Endodermal cell (in vitro differentiated cells): ENCODE results near the gene KLF6. TPM values are rescaled to one million over a fixed set of nuclear protein-coding genes. Genes with fewer than 3 reads are reported as not detected.
A peak's percentile ranks its signal among the peaks of the same experiment; 100 is the strongest.

Experiments
- DNase-seq: peaks from one replicate; pipeline ENCODE4 v3.0.0-alpha.2; 2017
- H3K27ac ChIP-seq: 2 replicates; pipeline ENCODE4 v1.5.1; 2013; ENCODE audit warnings: mild to moderate bottlenecking, low read depth, low read length, moderate library complexity
- H3K27me3 ChIP-seq: 2 replicates; pipeline ENCODE4 v1.6.1; 2013; ENCODE audit warnings: mild to moderate bottlenecking, low read length, moderate library complexity; ENCODE audit not compliant: insufficient read depth, control insufficient read depth, poor library complexity, severe bottlenecking
- H3K36me3 ChIP-seq: 2 replicates; pipeline ENCODE4 v1.7.0; 2013; ENCODE audit warnings: mild to moderate bottlenecking, low read length, moderate library complexity; ENCODE audit not compliant: control insufficient read depth, insufficient read depth
- H3K4me1 ChIP-seq: one replicate; pipeline ENCODE4 v1.7.0; 2013; ENCODE audit warnings: low read length; ENCODE audit not compliant: control insufficient read depth, insufficient read depth
- H3K4me3 ChIP-seq: 2 replicates; pipeline ENCODE4 v1.5.1; 2013; ENCODE audit warnings: mild to moderate bottlenecking, low read length, moderate library complexity
- H3K9ac ChIP-seq: 2 replicates; pipeline ENCODE4 v1.6.1; 2013; ENCODE audit warnings: mild to moderate bottlenecking, low read length, moderate library complexity; ENCODE audit not compliant: poor library complexity, severe bottlenecking; ENCODE audit errors: extremely low read depth
- H3K9me3 ChIP-seq: 2 replicates; pipeline ENCODE4 v1.6.1; 2013; ENCODE audit warnings: mild to moderate bottlenecking, low read length, moderate library complexity; ENCODE audit not compliant: control insufficient read depth
- H3K27ac Mint-ChIP-seq: 2 replicates; pipeline ENCODE4 v1.8.0; 2020; ENCODE audit warnings: mixed read lengths
- H3K27me3 Mint-ChIP-seq: 2 replicates; pipeline ENCODE4 v1.8.0; 2021; ENCODE audit warnings: mild to moderate bottlenecking, mixed read lengths; ENCODE audit not compliant: insufficient read depth
- H3K36me3 Mint-ChIP-seq: 2 replicates; pipeline ENCODE4 v1.8.0; 2020; ENCODE audit warnings: low read depth, mixed read lengths
- H3K4me1 Mint-ChIP-seq: 2 replicates; pipeline ENCODE4 v1.8.0; 2020; ENCODE audit warnings: mixed read lengths
- H3K4me3 Mint-ChIP-seq: 2 replicates; pipeline ENCODE4 v1.8.0; 2020; ENCODE audit warnings: mild to moderate bottlenecking, moderate library complexity, mixed read lengths
- H3K9me3 Mint-ChIP-seq: 2 replicates; pipeline ENCODE4 v1.8.0; 2020; ENCODE audit warnings: mild to moderate bottlenecking, mixed read lengths
- CTCF ChIP-seq: fragments of 200-600 bp; sonication (generic); conservative IDR thresholded peaks from 2 replicates; pipeline ENCODE4 v1.5.0; 2021; ENCODE audit warnings: antibody characterized with exemption, mild to moderate bottlenecking
- WGBS, 2 experiments: methylation state at CpG; one replicate each; pipeline versions ENCODE4 v1.1.5 to v1.1.7; 2013; ENCODE audit warnings: missing lambda C conversion rate in 2 of 2, mixed read lengths in 1 of 2; ENCODE audit not compliant: insufficient coverage in 1 of 2, insufficient read length in 1 of 2; 5-methylcytosine and 5-hydroxymethylcytosine counted together
- total RNA-seq, 2 donors: library from RNA; stranded (reverse); fragmentation: NEBNext Ultra II Directional in 1 of 2; extraction: Animal tissue kit (Norgen Biotek cat#: 25700) in 1 of 2; gene quantifications; 2 replicates in 1 of 2; 3 replicates in 1 of 2; pipeline ENCODE4 v1.2.1, GENCODE V29; 2021

KLF6 gene
- total RNA-seq, 2 donors from 2014 or later, result 59.0 to 71.2 TPM

DNA sequence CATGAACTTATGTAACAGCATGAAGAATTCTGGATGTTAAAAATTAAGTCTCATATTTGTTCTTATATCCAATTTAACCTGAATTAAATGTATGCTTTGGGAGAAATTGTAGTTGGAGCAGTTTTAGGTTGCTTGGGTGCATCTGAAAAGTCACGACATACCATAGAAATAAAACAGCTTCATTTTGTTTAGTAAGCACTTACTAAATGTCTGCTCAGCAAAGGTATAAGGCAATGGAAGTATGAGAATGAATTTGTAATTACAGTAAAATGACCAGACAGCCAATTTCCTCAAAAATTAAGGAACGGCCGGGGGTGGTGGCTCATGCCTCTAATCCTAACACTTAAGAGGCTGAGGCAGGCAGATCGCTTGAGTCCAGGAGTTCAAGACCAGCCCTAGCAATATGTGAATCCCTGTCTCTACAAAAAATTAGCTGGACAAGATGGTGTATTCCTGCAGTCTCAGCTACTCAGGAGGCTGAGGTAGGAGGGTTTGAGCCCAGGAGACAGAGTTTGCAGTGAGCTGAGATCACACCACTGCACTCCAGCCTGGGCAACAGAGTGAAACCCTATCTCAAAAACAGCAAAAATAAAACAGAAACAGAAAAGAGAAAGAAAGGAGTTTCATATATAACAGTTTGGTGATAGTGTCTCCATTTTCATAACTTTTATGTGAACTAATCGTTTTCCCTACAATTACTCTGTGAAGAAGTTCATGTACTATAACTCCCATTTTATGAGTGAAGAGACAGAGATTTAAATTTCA is 47.2 kb upstream of the KLF6 start:
- no peaks in the 10 kb centered on the region for H3K36me3 ChIP-seq
- Mint-ChIP-seq H3K36me3 (no peaks in the 10 kb centered on the region), H3K27me3 (no peaks in the 10 kb centered on the region), H3K27ac (no peak overlapping the region), H3K9me3 (no peaks in the 10 kb centered on the region), H3K4me3 (no peak overlapping the region), H3K4me1 (peaks cover 74% of the 10 kb centered on the region)
- 92 to 95% methylated on average over 3 to 5 of the region's 5 CpGs for WGBS, 2 experiments
- DNase-seq, result no peak
- H3K27ac ChIP-seq, result no peak overlapping the region
- no peak overlapping the region for H3K9ac ChIP-seq
- H3K9me3 ChIP-seq, result no peaks in the 10 kb centered on the region
- no peaks in the 10 kb centered on the region for H3K27me3 ChIP-seq
- H3K4me1 ChIP-seq, result peaks cover 39% of the 10 kb centered on the region
- no peak overlapping the region for H3K4me3 ChIP-seq
- no peak for TF ChIP-seq CTCF

GRCh38 chr10:3831608-3832007 is 46.6 kb upstream of the KLF6 start:
- H3K27me3 ChIP-seq, result no peaks in the 10 kb centered on the region
- no peak overlapping the region for H3K27ac Mint-ChIP-seq
- no peak for TF ChIP-seq CTCF
- DNase-seq, result no peak
- H3K4me3 Mint-ChIP-seq, result no peak overlapping the region
- H3K36me3 Mint-ChIP-seq, result no peaks in the 10 kb centered on the region
- no peaks in the 10 kb centered on the region for H3K9me3 Mint-ChIP-seq
- peaks cover 40% of the 10 kb centered on the region for H3K4me1 ChIP-seq
- H3K36me3 ChIP-seq, result no peaks in the 10 kb centered on the region
- H3K9ac ChIP-seq, result no peak overlapping the region
- H3K27me3 Mint-ChIP-seq, result no peaks in the 10 kb centered on the region
- H3K4me1 Mint-ChIP-seq, result peaks cover 77% of the 10 kb centered on the region
- H3K27ac ChIP-seq, result no peak overlapping the region
- H3K4me3 ChIP-seq, result peak overlapping the region; percentile 25
- 95 to 97% methylated on average over 3 to 4 of the region's 4 CpGs for WGBS, 2 experiments
- no peaks in the 10 kb centered on the region for H3K9me3 ChIP-seq

- Mint-ChIP-seq H3K27me3 (no peaks in the 10 kb centered on the region), H3K4me1 (peaks cover 77% of the 10 kb centered on the region), H3K27ac (peak overlapping the region; percentile 82), H3K36me3 (no peaks in the 10 kb centered on the region), H3K4me3 (no peak overlapping the region), H3K9me3 (no peaks in the 10 kb centered on the region)
- Histone ChIP-seq H3K36me3 (no peaks in the 10 kb centered on the region), H3K9me3 (no peaks in the 10 kb centered on the region), H3K27me3 (no peaks in the 10 kb centered on the region), H3K4me3 (no peak overlapping the region), H3K27ac (no peak overlapping the region), H3K9ac (no peak overlapping the region), H3K4me1 (peaks cover 40% of the 10 kb centered on the region)
- TF ChIP-seq CTCF, result no peak
- no peak for DNase-seq
- 72% methylated on average over 1 of the region's 1 CpG; no CpG with 5 or more reads in 1 of the 2 experiments for WGBS, 2 experiments
Measured at GRCh38 chr10:3830946-3831345, 45.9 kb upstream of the KLF6 start.
